ENCODE measurements around the gene ANO2.

The ANO2 gene

DNA sequence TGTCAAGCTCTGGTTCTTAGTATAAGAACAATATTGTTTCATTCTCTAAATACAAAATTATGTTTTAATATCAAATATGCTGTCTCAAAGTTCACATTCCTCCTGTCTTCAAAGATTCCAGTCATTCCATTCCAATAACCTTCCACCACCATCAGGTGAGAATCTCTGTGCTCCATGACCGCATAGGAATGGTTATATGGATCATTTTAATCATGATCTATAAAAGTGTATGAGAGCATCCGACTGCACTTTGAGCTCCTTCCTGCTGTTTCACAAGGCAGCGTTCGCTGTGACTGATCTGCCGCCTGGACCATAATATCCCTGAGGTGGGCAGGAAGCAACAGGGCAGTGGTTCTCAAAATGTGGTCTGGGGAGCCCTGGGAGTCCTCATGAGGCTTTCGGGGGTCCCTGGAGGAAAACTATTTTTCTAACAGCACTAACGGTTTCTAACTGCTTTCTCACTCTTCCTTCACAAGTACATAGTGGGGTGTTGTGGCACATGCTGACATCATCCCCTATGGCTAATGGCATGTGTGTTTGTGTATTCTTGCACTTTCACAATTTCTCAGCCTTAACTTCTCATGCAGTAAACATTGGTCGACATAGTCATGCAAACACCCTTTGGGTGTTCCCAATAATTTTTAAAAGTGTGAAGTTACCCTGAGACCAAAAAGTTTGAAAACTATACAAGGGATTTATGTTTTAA lies 137.4 kb downstream of the ANO2 start:
- no peak for DNase-seq

DNA sequence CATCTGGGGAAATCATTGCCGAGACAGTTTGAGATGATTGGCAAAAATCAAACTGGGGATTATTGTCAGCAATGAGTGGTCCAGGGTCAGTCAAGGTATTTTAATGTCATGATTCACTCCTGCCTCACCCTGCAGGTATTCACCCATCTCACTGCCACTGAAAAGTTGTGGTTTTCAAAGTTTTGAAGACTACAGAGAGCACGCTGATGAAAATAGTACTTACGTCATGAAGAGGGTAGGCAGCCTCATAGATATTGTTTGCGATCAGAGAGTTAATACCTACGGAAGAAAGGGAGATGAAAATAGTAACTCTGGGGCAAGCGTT lies 138.0 kb downstream of the ANO2 start:
- DNase-seq, result no peak

DNA sequence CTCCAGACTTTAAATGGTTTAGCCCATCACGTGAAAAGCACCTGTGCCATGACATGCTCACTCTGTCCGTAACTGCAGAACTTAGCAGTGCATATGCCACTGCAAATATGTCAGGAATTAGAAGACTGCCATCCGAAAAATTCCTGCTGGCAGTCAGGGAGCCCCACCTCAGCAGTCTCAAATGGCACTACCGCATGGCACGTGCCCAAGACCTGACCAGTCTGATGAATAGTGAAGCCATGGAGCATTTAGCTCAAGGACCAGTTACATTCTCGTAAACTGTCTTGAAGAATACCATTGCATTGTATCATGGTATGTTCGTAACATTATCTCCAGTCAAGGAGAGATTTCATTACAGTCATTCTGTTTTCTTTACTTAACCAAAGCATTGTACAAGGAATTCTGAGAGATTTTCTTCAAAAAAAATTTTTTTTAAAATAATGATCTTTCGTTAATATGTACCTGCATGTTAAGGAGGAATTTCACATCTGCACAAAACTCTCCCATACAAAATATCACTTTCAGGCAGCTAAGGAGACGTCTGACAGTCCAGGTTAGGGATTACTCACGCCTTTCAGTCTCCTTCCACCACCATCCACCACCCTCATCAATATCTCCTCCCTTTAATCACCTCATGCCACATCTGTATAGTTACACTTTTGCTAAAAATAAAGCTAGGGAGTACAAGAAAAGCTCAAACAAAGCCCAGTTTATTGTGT lies 138.5 kb downstream of the ANO2 start:
- no peak for DNase-seq

DNA sequence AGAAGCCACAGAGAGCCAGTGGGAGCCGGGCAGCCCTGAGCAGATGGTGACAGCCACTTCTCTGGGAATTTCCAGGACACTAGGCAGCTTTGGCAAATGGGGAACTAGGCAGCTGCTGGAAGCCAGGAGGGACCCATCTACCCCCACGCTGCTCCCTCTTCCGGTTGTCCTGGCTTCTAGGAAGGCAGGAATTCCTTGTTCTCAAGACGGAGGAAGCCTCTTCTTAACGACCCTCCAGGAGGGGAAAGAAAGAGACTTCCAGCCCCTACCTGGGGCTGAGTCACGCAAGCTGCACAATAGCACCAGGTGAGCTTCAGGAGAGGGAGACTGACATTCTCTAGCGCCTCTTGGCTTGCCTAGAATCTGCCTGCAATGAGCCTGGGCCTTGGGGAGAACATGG lies 141.5 kb downstream of the ANO2 start:
- DNase-seq, result no peak

DNA sequence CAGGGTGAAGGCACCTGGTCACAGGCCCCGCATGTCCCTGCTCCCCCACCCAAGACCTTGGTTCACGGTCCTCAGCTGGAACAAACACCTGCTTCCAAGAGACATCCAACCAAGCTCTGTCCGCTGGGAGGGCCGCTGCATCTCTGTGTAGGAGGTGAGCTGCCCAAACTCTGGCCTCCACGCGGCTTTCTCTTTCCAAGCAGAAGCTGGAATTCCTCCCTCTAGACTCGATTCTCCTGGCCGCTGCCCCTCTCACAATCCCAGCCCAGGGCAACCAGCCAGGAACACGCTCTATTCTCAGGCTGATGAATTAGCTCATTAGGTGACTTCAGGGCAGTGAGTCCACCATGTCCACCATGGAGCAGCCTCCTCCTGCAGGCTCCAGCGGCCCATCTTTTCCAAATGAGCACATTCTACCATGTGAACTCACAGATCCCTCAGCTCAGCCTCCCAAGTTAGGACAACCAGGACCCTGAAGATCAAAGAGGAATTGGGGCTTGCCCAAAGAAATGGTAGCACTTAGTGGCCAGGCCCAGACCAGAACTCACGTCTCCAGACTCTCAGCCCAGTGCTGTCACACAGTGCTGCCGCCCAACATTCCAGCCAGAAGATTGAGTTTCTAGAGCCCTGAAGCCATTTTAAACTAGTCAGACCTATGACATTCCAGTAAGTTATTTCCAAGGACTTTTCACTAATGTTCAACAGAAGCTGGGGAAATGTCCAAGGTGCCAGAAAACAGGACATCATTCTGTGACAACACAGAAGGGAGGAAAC lies 146.6 kb downstream of the ANO2 start:
- DNase-seq, result no peak

DNA sequence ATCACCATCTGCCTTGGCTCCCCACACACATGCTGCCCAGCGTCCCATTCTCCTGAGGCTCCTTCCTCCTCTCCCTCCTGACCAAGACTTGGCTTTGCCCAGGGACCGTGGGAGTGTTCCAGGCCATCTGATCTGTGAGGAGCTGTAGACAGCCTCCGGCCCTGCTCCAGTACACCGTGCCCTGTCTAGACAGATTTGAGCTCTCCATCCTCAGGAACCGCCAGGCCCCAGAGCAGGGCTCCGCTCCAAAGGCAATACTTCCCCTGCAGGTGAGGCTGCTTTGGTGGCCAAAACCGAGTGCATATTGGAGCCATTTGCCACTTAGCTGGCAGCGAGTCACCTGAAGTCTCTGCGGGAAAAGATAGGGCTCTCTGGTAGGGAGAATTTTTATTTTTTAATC lies 147.4 kb downstream of the ANO2 start:
- DNase-seq, result no peak

DNA sequence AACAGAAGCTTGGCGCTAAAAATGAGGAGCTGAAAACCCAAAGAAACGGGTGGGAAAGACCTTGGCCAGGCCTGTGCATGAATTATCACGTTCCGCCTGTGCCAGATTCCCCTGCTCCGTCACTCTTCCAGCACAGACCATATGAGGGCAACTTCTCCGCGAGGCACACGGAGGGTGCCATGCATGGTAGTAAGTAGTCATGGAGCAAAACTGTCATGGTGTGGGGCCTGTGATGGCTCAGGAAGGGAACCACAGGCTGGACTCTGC lies 148.2 kb downstream of the ANO2 start:
- DNase-seq, result no peak

DNA sequence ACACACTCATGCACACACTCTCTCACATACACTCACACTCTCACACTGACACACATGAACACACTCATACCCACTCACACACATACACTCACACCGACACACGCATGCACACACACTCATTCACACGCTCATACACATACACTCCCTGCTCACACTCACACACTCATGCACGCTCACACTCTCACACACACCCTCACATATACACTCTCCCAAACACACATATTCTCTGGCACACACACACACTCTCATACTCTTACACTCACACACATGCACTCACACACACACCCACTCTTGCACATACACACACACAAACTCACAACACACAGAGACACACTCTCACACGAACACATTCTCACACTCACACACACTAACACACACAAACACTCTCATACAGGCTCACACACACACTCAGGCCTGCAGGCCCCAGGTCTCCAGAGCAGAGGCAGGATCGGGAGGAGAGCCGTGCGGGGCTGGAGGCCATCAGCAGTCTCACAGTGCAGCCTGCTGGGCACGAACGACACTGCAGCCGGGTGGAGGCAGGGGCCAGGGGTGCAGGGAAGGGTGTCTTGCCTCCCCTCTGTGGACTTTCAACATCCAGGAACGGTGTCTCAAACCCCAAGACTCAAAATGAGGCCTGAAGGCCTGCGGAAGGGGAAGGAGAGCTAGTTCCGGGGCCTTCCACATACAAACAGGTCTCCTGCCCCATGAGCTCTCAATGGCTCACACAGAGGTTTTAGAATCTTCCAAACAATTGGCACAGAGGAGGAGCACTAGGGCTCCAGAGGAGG lies 148.7 kb downstream of the ANO2 start:
- no peak for DNase-seq

DNA sequence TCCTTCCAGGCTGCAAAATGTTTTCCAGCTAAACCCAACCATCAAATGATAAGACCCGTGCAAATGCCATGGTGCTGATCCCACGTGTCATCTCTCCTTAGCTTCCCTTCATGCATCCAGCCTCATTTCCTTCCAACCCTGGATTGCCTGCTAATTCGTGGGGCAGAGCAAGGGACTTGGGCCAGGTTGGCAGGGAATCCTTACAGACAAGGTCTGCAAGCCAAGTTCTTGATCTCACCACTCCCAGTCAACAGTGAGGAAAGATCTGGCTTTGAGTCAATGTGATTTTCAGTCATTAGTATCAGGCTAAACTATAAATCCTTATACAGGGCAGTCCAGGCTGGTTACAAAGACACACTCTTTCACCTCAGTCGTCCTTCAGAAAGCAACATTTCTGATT lies 150.9 kb downstream of the ANO2 start:
- no peak for DNase-seq

DNA sequence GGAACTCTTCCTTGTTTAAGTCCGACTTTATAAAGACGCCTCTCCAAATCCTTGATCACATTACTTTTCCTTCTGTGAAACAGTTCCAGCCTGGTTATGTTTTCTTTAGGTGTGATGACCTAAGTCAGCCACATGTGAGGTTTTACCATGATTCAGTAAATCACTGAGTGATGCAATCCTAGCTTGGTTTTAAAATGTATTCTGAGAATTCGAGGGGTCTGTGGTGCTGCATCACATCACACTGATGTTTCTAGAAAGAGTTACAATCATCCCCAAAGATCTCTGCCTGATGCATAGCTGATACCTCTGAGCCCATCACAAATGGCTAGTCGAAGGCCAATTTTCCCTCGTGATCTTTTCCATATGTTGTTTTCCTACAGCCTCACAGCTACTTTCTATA lies 152.7 kb downstream of the ANO2 start:
- DNase-seq, result no peak

DNA sequence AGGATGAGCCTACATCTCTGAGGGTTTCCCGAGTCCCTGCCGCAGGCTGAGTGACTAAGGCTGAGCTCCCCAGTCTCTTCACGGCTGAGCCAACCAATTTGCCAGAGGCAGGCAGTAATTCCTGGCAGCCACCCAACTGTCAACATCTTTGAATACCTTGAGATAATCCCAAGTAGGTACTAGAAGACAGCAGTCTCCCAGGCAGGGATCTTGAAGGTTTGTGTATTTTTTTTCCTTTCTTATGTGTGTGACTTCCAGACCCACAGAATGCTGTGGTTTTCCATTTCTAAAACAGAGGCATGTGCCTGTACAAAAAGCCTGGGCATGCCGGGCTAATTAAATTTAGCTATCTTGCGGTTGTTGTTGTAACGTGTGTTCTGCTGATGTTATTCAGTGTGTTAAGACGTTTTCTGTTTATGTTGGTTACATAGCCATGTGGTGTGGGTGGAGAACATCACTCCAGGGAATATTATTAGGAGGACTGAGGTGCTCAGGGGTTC lies 155.5 kb downstream of the ANO2 start:
- DNase-seq, result no peak

DNA sequence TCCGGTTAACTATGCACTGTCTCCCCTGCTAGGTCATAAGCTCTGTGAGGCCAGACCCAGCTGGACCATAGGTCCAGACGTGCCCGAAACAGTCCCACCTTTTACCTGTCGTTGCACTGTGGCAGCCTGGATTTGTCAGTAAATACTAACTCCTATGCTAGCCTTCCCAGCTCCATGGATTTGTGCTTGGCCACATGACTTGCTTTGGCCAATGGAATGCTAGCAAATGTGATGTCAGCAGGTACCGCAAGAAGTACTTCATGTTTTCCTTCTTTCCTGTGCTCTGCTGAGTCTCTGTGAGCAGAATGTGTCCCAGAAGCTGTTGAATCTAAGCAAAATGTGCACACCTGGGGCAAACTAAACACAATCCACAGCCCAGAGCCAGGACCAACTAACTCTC lies 157.2 kb downstream of the ANO2 start:
- DNase-seq, result no peak

DNA sequence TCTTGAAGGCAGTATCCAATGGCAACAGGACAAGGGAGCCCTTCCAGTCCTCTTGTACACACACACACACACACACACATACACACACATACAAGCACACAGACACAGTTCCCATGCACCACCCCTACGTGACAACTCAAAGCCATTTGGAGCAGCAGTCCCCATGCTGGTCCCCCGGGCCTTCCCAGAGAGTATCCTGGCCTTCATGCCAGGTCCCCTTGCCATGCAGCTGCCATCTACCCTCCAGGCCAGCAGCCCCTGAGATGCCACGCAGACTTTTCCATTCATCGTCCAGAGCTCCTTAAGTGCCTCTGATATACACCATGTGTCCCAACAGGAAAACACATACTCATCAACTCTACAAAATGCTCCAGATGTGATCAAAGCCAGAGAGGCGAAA lies 159.5 kb downstream of the ANO2 start:
- DNase-seq, result no peak

DNA sequence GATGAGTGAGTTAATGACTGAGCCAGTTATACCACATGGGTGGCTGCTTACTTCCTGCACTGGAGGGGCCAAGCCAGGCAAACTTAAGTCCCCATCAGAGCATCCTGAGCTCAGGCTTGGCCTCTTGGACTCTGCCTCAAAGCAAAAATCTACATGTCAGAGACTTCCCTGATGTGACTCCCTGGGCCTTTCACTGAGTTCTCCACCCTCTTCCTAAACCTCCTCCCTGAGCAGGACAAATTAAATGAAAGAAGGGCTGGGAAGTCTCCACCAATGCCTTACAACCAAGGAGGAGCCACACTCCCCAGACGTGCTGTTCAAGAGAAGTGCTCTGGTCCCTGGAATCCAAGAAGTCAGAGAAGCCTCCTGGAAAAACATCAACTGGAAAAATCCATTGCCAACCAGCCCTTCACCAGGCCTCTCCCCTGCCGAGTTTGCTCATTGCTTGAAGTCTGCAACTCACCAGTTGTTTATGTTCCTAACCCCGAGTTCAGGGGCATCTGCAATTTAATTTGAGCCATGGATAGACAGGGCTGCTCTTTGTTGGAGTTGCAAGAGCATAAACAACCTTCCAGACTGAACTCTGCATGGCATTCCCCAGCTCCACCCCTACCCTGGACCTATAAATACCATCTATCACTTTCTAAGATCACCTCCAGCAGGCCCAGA lies 160.5 kb downstream of the ANO2 start:
- DNase-seq, result no peak

DNA sequence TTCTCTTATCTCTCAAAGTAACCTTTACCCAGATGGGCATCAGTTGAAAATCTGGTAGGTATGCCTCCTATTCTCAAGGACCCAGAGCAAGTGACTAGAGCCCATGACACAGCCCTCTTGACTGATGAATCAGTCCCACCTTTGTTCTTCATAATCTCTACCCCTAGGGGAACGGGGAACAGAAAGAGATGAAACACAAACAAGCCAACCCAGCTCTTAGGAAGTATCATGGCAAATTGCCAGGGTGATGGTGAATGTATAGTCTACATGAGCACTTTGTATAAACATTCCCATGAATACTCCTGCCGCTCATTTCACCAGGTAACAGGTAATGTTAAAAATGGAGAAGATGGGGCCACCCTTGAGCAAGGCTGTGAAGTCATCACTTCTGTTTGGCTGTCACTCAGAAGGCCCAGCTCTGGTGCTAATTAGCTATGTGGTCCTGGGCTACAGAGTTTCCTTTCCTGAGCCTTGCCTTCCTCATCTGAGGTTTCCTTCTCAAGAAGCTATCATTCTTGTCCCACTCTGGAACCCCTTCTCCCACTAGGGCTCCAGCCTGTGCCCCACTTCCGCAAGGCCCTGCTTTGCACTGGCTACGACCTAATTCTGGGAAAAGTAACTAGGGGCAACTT lies 161.7 kb downstream of the ANO2 start:
- no peak for DNase-seq

DNA sequence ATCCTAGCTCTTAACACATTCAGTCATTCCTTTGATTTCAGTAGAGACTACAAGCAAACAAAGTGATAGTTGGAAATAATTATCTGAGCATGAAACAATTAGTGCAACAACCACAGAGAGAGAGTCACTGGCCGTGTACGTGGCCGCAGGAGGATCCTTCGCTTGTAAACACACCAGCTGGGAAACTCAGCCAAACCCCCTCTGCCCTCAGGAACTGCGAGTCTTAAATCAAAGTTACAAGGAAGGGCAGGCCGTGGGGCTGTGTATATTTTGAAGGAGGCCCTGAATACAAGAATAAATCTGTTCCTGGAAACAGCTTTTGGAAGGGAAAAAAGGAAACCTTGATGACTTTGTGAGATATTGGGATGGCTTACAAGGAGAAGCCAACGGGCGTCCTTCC lies 164.5 kb downstream of the ANO2 start:
- DNase-seq, result no peak

DNA sequence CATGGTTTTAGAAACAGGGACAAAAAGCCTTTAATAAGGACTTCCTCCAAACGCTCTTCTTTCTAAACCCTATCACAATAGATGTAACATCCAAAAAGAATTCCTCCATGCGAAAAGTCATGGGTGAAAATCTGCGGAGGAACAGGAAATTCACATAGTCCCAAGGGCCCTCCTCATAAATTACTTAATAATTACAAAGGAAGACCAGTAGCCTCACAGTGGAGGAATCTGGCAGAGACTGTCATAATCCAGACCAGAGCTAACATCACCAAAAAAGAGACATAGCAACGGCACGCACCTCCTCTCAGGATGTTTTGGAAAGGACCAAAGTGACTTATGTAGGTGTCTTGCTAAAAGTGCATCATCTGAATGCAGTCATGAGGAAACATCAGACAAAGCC lies 165.7 kb downstream of the ANO2 start:
- no peak for DNase-seq

DNA sequence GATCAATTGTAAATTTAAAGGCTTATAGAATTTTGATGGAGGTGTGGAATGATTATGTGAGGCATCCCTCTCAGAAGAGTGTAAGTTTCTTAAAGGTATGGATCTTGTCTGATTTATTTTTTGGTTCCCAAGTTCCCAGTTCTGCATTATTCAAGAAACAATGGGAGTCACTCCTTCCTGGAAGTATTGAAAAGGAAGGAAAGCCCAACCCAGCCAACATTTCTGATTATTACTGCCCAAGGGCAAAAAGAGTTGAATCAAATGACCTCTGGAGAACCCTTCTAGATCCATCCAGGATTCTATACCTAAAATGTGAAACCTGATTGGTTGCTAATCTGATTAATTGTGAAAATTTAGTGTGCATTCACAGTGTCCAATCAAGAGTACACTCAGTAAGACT lies 166.2 kb downstream of the ANO2 start:
- no peak for DNase-seq

DNA sequence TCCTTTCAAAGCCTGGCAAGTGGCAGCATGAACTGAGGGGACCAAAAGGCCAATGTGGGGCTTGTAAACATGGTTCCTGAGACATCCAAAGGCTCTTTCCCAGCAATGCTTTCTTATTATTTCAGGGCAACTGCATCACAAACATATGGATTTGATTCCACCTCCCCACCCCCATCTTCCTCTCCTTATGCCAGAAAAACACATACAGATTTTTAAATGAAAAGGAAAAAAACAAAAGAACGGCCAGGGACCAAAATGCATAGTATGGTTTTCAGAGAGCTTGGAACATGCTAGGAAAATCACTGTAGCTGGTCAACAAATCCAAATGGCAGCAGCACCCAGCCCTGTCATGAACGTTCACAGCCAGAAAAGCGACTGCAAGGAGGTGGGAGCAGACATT lies 167.6 kb downstream of the ANO2 start:
- DNase-seq, result no peak

DNA sequence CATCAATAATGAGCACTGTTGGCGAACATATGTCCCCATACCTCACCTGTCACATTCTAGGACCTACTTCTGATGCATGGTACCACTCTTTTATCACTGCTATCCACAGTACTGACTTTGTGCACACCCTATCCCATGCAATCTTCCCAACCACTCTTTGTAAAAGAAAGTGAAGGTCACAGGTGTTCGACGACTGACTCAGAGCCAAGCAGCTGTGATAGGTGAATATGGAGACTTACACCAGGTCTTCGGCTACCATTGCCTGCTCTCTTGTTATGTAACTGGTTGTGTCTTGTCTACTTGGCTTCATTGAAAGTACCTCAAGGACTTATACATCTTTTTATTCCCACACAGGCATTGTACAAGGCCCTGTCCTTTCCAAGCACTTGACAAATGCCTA lies 169.0 kb downstream of the ANO2 start:
- DNase-seq, result no peak

DNA sequence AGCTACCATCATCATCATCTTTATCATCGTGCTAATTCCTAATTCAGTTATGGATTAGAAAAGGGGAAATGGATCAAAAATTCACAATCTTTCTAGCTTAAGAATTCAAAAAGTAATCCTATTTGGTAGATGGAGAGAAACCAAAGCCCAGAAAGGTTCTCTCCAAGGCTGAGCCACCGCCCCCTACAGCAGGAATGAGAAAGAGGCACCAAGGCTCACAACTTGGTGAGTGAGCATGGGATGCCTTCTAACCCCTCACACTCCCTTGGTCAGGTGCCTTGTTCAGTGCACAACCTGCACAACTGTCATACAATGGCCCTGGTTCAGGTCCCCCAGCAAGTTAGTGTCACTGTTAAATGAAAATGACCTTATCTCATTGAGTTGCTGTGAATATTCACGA lies 171.5 kb downstream of the ANO2 start:
- DNase-seq, result no peak

DNA sequence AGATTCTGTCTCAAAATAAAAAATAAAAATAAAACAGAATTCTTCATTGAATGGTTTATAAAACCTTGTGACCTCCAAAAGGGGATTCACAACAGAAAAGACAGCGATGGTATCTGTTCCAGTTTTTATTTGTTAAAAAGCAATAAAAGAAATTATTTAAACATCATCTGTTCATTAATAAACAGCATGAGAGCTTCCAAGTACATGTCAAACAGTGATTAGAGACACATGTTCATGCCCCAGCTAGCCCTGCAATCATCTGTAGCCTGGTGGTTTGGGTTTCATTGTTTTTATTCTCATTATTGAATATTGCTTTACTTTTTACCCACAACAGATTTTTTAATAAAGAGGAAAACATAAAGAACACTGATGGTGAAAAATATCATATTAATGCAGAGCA lies 173.3 kb downstream of the ANO2 start:
- DNase-seq, result no peak

DNA sequence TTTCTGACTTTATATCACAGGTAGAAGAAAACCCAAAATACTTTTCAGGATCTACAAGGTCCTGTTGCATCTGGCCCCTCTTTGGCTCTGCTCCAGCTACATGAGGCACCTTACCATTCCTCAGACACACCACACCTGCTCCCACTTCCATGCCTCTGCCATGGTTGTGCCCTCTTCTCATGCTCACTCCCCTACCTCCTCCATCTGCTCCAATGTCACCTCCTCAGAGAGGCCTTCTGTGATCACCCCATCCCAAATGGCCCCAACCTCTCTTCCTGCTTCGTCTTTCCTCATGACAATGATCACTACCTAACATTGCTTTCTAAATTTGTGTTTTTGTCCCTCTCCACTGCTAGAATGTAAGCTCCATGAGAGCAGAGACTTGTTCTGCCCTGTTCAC lies 174.3 kb downstream of the ANO2 start:
- no peak for DNase-seq

Measured in NCI-H510A treated with DMSO at 0.1 percent for 48 hours (cell line).